ENCODE data around the gene PARG.
"Not testable (repeated sequence)": the region's sequence is repeated elsewhere in the genome, so short reads cannot be mapped to it uniquely, and the experiment has no call there.

DNA sequence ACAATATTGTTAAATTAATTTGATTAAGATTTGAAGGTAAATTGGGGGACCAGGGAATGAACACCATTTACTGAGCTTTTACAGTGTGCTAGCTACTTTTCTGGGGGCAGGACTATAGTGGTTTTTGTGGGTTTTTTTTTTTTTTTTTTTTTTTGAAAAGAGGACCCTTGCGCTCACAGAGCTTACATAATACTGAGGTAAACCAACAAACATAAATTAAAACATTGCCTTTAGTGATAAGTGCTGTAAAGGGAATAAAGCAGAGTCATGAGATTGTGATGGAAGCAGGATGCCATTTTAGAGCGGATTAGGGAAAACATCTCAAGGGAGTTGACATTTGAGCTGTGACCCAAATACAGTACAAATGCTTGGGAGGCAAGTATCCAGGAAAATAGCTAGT lies 1.8 kb upstream of the PARG start:
- TF ChIP-seq, protein P1, sequence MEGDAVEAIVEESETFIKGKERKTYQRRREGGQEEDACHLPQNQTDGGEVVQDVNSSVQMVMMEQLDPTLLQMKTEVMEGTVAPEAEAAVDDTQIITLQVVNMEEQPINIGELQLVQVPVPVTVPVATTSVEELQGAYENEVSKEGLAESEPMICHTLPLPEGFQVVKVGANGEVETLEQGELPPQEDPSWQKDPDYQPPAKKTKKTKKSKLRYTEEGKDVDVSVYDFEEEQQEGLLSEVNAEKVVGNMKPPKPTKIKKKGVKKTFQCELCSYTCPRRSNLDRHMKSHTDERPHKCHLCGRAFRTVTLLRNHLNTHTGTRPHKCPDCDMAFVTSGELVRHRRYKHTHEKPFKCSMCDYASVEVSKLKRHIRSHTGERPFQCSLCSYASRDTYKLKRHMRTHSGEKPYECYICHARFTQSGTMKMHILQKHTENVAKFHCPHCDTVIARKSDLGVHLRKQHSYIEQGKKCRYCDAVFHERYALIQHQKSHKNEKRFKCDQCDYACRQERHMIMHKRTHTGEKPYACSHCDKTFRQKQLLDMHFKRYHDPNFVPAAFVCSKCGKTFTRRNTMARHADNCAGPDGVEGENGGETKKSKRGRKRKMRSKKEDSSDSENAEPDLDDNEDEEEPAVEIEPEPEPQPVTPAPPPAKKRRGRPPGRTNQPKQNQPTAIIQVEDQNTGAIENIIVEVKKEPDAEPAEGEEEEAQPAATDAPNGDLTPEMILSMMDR (conservative IDR thresholded peaks at IDR 0.05; ENCODE audit: low read length) = not testable (repeated sequence)
- TF ChIP-seq EZH2phosphoT487 (IDR thresholded peaks at IDR 0.05; ENCODE audit: borderline replicate concordance) = not testable (repeated sequence)

All from Loucy (cell line).